ENCODE measurements around the gene ZACN.

ZACN gene

GRCh38 chr17:76083536-76084182, 4.7 kb downstream of the ZACN start:
- no peak for DNase-seq

- no peak for DNase-seq
Observed at GRCh38 chr17:76085066-76085730, 6.2 kb downstream of the ZACN start.

GRCh38 chr17:76085731-76086366, 6.9 kb downstream of the ZACN start:
- no peak for DNase-seq

- DNase-seq = no peak
Observed at GRCh38 chr17:76086384-76086783, 7.4 kb downstream of the ZACN start.

GRCh38 chr17:76087531-76087930, 8.5 kb downstream of the ZACN start:
- no peak for DNase-seq

GRCh38 chr17:76088041-76088867, 9.3 kb downstream of the ZACN start:
- no peak for DNase-seq

GRCh38 chr17:76088868-76089576, 10.0 kb downstream of the ZACN start:
- no peak for DNase-seq

- DNase-seq = no peak
Observed at GRCh38 chr17:76089680-76090516, 10.9 kb downstream of the ZACN start.

- DNase-seq = no peak
Observed at GRCh38 chr17:76090517-76091129, 11.6 kb downstream of the ZACN start.

- no peak for DNase-seq
Observed at GRCh38 chr17:76091526-76092286, 12.7 kb downstream of the ZACN start.

- DNase-seq = no peak
Observed at GRCh38 chr17:76092526-76093413, 13.8 kb downstream of the ZACN start.

- no peak for DNase-seq
Observed at GRCh38 chr17:76094046-76094445, 15.1 kb downstream of the ZACN start.

GRCh38 chr17:76095943-76096342, 17.0 kb downstream of the ZACN start:
- no peak for DNase-seq

- DNase-seq = no peak
Observed at GRCh38 chr17:76097716-76098295, 18.8 kb downstream of the ZACN start.

GRCh38 chr17:76102944-76103273, 23.9 kb downstream of the ZACN start:
- no peak for DNase-seq

GRCh38 chr17:76103274-76104139, 24.5 kb downstream of the ZACN start, which contains the start of gene EXOC7:
Gene EXOC7, minus strand, starts transcription at chr17:76103787. Its CDS starts 95 bp downstream, at chr17:76103692.
- DNase-seq = peak; percentile 88

- no peak for DNase-seq
Observed at GRCh38 chr17:76104140-76104895, 25.3 kb downstream of the ZACN start.

All from NCI-H524 treated with DMSO at 0.1 percent for 48 hours (cell line).